ENCODE data around the gene CDKAL1. TPM values are rescaled to one million over a fixed set of nuclear protein-coding genes. Genes with fewer than 3 reads are reported as not detected.

Gene CDKAL1
- total and polyA plus RNA-seq, 2 donors (not counting 3 experiments of a cell fraction or from before 2014, with no cell fraction given), result 6.1 to 20.5 TPM

- Histone ChIP-seq H2AFZ (ENCODE audit: low read depth, low read length) (no peak overlapping the region), H3K4me3 (replicated peaks in 1 of 3; ENCODE audit: insufficient read depth in 1 of 3, low read depth in 1 of 3, low read length in 3 of 3) (no peak overlapping the region), H4K20me1 (replicated peaks; ENCODE audit: control insufficient read depth, extremely low read depth, insufficient read depth, low read length) (no peaks in the 10 kb centered on the region), H3K36me3 (ENCODE audit: control insufficient read depth in 2 of 2, extremely low read depth in 1 of 2, insufficient read depth in 2 of 2, low read length in 2 of 2) (no peaks in the 10 kb centered on the region), H3K4me1 (ENCODE audit: control insufficient read depth, extremely low read depth, insufficient read depth, low read length) (peaks cover 14% of the 10 kb centered on the region), H3K4me2 (ENCODE audit: insufficient read depth, low read length) (no peak overlapping the region), H3K27ac (ENCODE audit: insufficient read depth, low read depth, low read length) (no peak overlapping the region), H3K9ac (replicated peaks; ENCODE audit: extremely low read depth, insufficient read depth, low read length) (no peak overlapping the region), H3K79me2 (ENCODE audit: control insufficient read depth, insufficient read depth, low read length) (peaks cover 2% of the 10 kb centered on the region), H3K27me3 (ENCODE audit: control insufficient read depth in 2 of 2, insufficient read depth in 2 of 2, low read length in 2 of 2) (no peaks in the 10 kb centered on the region), H3K9me3 (replicated peaks; ENCODE audit: control insufficient read depth, insufficient read depth, low read length) (no peaks in the 10 kb centered on the region), H3K9me1 (replicated peaks; ENCODE audit: control insufficient read depth, extremely low read depth, insufficient read depth, low read length) (no peaks in the 10 kb centered on the region)
- TF ChIP-seq POLR2A (IDR thresholded peaks at IDR 0.05; ENCODE audit: low read depth, low read length) (no peak), POLR2AphosphoS5 (IDR thresholded peaks at IDR 0.05; ENCODE audit: insufficient read depth, low read depth, low read length) (no peak), CTCF (IDR thresholded peaks at IDR 0.05; ENCODE audit: extremely low read depth in 1 of 2, insufficient read depth in 1 of 2, low read depth in 1 of 2, low read length in 2 of 2) (no peak), MYC (IDR thresholded peaks at IDR 0.05; ENCODE audit: low read depth, low read length) (no peak)
- dilution Hi-C loops (cut with MboI; ENCODE audit: extremely low pct_ligation_motif_present, low sequenced_read_pairs), result no loop called here
- DNase-seq (ENCODE audit: low read depth, low spot score), result no peak
- CTCF ChIA-PET, result no interaction called here
- POLR2A ChIA-PET, result no interaction called here
- BruUV-seq (replicated peaks), result no TSS peak
- intact Hi-C loops (cut with micrococcal nuclease), result no loop called here
- no peak for FAIRE-seq
Observed at GRCh38 chr6:20706238-20706938, 172.1 kb downstream of the CDKAL1 start.

GRCh38 chr6:20706939-20707485, 172.8 kb downstream of the CDKAL1 start:
- no peak for DNase-seq (ENCODE audit: low read depth, low spot score)

More at GRCh38 chr6:20706939-20707485, 172.8 kb downstream of the CDKAL1 start:
- Histone ChIP-seq H3K9me3 (replicated peaks; ENCODE audit: control insufficient read depth, insufficient read depth, low read length) (no peaks in the 10 kb centered on the region), H2AFZ (ENCODE audit: low read depth, low read length) (no peak overlapping the region), H3K27me3 (ENCODE audit: control insufficient read depth in 2 of 2, insufficient read depth in 2 of 2, low read length in 2 of 2) (no peaks in the 10 kb centered on the region), H3K79me2 (ENCODE audit: control insufficient read depth, insufficient read depth, low read length) (peaks cover 2% of the 10 kb centered on the region), H3K4me3 (replicated peaks in 1 of 3; ENCODE audit: insufficient read depth in 1 of 3, low read depth in 1 of 3, low read length in 3 of 3) (no peak overlapping the region), H3K36me3 (ENCODE audit: control insufficient read depth in 2 of 2, extremely low read depth in 1 of 2, insufficient read depth in 2 of 2, low read length in 2 of 2) (no peaks in the 10 kb centered on the region), H4K20me1 (replicated peaks; ENCODE audit: control insufficient read depth, extremely low read depth, insufficient read depth, low read length) (no peaks in the 10 kb centered on the region), H3K4me1 (ENCODE audit: control insufficient read depth, extremely low read depth, insufficient read depth, low read length) (peaks cover 20% of the 10 kb centered on the region), H3K9me1 (replicated peaks; ENCODE audit: control insufficient read depth, extremely low read depth, insufficient read depth, low read length) (no peaks in the 10 kb centered on the region), H3K9ac (replicated peaks; ENCODE audit: extremely low read depth, insufficient read depth, low read length) (no peak overlapping the region), H3K4me2 (ENCODE audit: insufficient read depth, low read length) (no peak overlapping the region), H3K27ac (ENCODE audit: insufficient read depth, low read depth, low read length) (no peak overlapping the region)
- POLR2A ChIA-PET, result no interaction called here
- intact Hi-C loops (cut with micrococcal nuclease) (no loop called here), dilution Hi-C loops (cut with MboI; ENCODE audit: extremely low pct_ligation_motif_present, low sequenced_read_pairs) (no loop called here)
- TF ChIP-seq MAX (IDR thresholded peaks at IDR 0.05; ENCODE audit: insufficient read depth, insufficient read length), result no peak
- TF ChIP-seq MYC (IDR thresholded peaks at IDR 0.05; ENCODE audit: low read depth, low read length), result no peak
- no peak for TF ChIP-seq JUN (IDR thresholded peaks at IDR 0.05; ENCODE audit: borderline replicate concordance, insufficient read depth, insufficient read length, low read depth)
- TF ChIP-seq CTCF (IDR thresholded peaks at IDR 0.05; ENCODE audit: extremely low read depth in 1 of 2, insufficient read depth in 1 of 2, low read depth in 1 of 2, low read length in 2 of 2), result no peak
- TF ChIP-seq POLR2AphosphoS5 (IDR thresholded peaks at IDR 0.05; ENCODE audit: insufficient read depth, low read depth, low read length), result no peak
- no peak for TF ChIP-seq GATA2 (IDR thresholded peaks at IDR 0.05; ENCODE audit: insufficient read depth, insufficient read length, low read depth, low read length)
- no peak for TF ChIP-seq EZH2 (IDR thresholded peaks at IDR 0.05; ENCODE audit: borderline replicate concordance, low read depth, low read length, severe bottlenecking)
- no peak for TF ChIP-seq POLR2A (IDR thresholded peaks at IDR 0.05; ENCODE audit: low read depth, low read length)
- TF ChIP-seq FOS (IDR thresholded peaks at IDR 0.05; ENCODE audit: borderline replicate concordance, insufficient read depth, low read length), result no peak
- BruUV-seq (replicated peaks), result no TSS peak
- FAIRE-seq, result no peak
- CTCF ChIA-PET, result interaction anchor here (0.9 kb wide), 1 partner anchor 12 kb away, joined by 3 read pairs; no protein-coding TSS in a partner anchor
